ENCODE measurements around the gene EP400. TPM values are rescaled to one million over a fixed set of nuclear protein-coding genes. Genes with fewer than 3 reads are reported as not detected.
"Not testable (repeated sequence)": the region's sequence is repeated elsewhere in the genome, so short reads cannot be mapped to it uniquely, and the experiment has no call there.

EP400 gene
- total RNA-seq, 1 experiment from 2014 or later: 10.8 TPM

DNA sequence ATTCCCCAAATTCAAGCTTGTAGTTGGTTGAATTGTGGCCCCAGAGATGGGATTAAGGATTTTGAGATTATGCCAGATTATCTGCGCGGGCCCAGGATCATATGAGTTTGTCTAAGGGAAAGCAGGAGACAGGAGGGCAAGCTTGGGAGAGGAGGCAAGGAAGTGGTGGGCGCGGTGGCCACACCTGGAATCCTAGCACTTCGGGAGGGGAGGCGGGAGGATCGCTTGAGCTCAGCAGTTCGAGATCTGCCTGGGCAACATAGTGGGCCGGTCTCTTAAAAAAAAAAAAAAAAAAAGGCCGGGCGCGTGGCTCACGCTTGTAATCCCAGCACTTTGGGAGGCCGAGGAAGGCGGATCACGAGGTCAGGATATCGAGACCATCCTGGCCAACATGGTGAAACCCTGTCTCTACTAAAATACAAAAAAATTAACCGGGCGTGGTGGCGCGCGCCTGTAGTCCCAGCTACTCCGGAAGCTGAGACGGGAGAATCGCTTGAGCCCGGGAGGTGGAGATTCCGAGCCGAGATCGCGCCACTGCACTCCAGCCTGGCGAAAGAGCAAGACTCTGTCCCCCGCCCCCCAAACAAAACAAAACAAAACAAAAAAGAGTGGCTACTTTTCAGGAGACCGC is 21.5 kb upstream of the EP400 start:
- DNase-seq (ENCODE audit: low read depth): no peak

DNA sequence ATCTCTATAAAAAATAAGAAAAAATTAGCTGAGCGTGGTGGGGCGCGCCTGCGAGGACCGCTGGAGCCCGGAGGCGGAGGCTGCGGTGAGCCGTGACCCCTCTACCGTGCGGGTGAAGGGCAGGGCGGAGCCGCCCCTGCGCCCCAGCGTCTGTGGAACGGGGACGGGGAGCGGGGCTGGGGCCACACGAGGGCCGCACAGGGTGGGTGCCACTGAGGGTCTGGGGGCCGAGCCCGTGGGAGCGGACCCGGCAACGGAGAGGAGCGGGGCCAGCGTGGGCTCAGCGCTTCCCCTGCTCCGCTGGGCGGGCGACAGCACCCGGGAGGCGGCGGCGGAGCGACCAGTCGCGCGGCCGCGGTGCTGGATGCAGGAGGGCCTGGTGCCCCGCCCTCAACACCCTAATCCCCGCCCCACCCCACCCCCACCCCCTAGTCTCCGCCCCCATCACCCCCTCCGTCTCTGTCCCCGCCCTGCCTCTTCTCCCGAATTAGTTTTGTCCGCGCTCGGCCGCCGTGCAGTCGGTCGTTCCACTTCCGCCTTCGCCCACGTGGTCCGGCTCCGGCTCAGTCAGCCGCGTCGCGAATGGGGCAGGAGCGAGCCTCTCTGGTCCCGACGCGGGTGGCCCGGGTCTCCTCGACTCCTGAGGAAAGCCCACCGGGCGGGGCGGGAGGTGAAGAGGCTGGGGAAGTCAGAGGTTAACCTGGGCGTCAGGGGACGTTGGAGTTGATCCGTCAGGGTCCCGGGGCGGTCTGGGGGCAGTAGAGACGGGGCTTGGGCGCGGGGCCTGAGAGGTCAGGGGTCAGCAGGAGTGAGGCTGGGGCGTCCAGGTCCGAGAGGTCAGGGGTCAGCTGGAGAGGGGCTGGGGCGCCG is 20.8 kb upstream of the EP400 start, which contains the start of gene PUS1:
TSS of gene PUS1 (plus strand) at position 566 of the 870 bp plus-strand sequence. CDS start 447 bp downstream, outside the sequence.
- DNase-seq (ENCODE audit: low read depth): peak; percentile 86

DNA sequence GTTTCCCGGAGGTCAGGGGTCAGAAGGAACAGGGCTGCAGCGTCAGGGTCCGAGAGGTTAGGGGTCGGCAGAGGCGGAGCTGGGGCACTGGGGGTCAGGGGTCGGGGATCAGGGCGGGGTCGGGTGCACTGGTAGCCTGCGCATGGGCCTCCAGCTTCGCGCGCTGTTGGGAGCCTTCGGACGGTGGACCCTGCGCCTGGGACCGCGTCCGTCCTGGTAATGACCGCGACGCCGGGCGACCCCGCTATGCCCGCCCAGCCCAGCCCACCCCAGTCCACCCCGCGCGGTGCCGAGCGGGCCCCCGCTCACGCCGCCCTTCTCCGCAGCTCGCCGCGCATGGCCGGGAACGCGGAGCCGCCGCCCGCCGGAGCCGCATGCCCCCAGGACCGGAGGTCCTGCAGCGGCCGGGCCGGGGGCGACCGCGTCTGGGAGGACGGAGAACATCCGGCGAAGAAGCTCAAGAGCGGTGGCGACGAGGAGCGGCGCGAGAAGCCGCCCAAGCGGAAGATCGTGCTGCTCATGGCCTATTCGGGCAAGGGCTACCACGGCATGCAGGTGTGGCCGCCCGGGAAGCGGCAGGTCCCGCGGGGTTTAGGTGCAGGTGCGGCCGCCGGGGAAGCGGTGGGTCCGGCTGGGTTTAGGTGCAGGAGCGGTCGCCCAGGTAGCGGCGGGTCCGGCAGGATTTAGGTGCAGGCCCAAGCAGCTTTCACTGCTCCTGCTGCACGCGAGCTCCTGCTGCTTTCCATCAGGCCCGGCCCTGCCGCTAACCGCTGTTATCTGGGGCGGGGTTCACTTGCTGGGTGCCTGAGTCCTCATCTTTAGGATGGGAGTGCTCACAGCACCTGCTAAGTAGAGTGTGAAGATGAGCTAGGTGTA is 19.9 kb upstream of the EP400 start:
- DNase-seq (ENCODE audit: low read depth): no peak

DNA sequence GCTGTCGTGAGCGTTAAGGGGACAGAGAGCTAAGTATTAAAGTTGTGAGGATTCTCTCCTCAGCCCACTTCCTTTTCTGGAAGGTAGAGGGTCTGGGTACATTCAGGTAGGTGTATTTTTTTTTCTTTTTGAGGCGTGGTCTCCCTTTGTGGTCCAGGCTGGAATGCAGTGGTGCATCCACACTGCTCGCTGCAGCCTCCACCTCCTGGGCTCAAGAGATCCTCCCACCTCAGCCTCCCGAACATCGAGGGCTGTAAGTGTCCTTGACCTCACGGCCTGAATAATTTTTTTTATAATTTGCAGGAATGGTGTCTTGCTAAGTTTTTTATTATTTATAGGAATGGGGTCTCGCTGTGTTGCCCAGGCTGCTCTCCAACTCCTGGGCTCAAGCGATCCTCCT is 19.2 kb upstream of the EP400 start:
- no peak for DNase-seq (ENCODE audit: low read depth)

DNA sequence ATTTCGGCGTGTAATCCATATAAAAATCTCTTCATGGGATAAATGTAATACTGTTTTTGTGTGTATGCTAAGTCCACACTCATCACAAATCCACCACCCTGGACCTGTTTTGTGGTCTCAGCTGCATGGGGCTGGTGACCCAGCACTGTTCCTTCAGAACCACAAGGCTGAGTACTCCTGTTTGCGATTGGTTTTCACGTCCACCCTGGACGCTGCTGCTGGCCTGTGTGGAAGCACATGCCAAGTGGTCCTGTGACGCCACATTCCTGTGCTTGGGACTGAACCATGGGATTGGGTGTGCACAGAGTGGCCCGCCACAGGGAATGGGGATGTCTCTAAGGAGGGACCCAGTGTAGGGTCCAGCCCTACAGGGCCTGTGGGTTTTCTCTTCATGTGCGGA is 16.4 kb upstream of the EP400 start:
- DNase-seq (ENCODE audit: low read depth): no peak

DNA sequence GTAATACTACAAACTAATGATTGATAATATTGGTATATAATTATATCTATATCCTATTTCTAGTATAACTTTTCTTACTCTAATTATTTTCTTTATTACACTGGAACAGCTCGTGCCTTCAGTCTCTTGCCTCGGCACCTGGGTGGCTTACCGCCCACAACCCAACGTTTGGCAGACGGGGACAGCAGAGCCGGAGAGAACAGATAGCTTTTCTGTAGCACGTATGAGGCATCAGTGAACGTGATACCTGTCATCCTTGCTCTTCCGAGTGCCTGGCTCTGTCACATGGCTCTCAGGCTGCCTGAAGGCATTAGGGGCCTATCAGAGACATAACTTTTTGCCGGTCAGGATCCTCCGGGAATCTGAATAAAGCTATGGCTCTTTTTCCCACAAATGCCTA is 15.2 kb upstream of the EP400 start:
- DNase-seq (ENCODE audit: low read depth): no peak

DNA sequence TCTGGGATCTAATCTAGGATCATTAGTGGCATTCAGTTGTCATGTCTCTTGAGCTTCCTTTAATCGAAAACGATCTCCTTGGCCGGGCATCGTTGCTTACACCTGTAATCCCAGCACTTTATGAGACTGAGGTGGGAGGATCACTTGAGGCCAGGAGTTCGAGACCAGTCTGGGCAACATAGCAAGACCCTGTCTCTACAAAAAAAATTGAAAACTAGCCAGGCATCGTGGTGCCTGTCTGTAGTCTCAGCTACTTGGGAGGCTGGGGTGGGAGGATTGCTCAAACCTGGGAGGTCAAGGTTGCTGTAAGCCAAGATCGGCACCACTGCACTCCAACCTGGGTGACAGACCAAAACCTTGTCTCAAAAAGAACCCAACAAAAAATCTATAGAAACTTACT is 11.7 kb upstream of the EP400 start:
- no peak for DNase-seq (ENCODE audit: low read depth)

DNA sequence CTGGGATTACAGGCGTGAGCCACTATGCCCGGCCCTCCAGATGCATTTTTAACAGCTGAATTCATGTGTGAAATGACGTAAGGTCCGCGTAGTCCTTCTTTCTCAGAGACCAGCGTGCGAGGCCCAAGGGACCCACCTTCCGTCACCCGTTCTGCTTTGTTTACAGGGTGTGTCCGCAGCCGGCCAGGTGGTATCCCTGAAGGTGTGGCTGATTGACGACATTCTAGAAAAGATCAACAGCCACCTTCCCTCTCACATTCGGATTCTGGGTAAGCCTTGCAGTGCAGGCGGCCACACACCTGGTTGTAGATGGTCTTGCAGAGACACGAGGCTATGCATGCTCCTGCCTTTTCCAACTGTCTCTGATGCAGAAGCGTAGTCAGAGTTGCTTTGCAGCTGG is 10.7 kb upstream of the EP400 start:
- no peak for DNase-seq (ENCODE audit: low read depth)

DNA sequence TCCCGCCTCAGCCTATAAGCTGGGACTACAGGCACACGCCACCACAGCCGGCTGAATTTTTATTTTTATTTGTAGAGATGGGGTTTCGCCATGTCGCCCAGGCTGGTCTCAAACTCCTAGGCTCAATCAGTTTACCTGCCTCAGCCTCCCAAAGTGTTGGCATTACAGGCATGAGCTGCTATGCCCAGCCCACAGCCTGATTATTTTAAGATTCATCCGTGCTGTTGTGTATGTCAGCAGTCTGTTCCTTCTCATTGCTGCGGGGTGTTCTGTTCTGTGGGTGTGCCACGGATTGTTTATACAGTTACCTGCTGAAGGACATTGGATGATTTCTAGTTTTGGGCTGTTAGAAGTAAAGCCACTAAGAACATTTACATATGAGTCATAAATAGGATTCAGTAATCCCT is 9.6 kb upstream of the EP400 start:
- no peak for DNase-seq (ENCODE audit: low read depth)

DNA sequence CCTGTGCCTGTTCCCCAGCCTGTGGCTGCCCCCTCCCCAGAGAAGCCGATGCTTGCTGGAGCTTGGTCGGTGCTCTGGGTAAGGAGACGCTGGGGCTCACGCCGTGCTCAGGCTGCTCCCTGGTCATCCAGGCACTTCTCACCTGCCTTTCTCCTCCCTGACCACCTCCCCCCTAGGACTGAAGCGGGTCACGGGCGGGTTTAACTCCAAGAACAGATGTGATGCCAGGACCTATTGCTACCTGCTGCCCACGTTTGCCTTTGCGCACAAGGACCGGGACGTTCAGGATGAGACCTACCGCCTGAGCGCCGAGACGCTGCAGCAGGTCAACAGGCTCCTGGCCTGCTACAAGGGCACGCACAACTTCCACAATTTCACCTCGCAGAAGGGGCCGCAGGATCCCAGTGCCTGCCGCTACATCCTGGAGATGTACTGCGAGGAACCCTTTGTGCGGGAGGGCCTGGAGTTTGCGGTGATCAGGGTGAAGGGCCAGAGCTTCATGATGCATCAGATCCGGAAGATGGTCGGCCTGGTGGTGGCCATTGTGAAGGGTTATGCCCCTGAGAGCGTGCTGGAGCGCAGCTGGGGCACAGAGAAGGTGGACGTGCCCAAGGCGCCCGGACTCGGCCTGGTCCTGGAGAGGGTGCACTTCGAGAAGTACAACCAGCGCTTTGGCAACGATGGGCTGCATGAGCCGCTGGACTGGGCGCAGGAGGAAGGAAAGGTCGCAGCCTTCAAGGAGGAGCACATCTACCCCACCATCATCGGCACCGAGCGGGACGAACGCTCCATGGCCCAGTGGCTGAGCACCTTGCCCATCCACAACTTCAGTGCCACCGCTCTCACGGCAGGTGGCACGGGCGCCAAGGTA is 8.4 kb upstream of the EP400 start:
- no peak for DNase-seq (ENCODE audit: low read depth)

DNA sequence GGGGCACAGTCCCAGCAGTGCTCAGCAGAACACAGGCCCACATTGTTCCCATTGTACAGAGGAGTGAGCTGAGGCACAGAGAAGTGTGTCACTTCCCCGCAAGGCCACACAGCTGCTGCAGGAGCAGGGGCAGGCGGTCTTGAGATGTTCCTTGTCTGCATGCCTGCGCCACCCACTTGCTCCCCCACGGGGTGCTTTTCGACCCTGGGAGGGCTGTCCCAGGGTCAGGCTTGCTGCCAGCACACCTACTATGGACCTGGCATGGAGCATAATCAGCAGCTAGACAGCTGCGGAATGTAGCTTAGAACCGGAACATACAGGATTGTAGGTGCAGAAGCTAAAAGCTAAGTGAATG is 7.8 kb upstream of the EP400 start:
- no peak for DNase-seq (ENCODE audit: low read depth)

DNA sequence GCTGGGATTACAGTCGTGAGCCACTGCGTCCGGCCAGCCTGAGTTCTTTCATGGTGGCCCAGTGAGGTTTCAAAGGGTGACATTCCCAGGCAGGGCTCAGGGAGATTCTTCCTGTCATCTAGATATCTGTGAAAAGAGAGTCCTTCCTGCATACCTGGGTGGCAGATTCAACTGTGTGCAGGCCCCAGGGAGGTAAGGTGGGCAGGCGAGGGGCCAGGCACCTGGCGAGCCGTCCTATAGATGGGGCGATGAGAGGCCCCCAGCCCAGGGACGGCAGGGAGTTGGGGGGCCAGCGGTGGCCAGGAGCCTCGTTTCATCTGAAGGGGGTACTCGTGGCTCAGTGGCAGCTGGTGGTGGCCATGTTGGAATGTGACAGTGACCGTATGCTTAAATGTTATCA is 7.1 kb upstream of the EP400 start:
- DNase-seq (ENCODE audit: low read depth): no peak

DNA sequence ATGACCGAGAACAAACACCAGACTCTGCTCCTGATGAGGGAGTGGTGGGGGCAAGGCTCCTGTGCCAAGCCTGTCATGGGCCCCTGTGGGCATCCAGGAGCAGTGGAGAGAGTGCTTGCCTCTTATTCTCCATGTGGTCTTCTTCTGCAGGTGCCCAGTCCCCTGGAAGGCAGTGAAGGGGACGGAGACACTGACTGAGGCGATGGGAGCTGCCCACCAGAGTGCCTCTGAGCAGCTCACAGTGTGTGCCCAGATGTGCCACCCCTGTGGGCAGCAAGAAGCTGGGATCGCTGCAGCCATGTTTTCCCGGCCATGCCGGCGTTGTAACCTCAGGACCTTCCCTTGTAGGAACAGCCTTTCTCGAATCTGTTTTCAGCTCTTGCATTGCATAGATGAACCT is 6.4 kb upstream of the EP400 start:
- DNase-seq (ENCODE audit: low read depth): no peak

DNA sequence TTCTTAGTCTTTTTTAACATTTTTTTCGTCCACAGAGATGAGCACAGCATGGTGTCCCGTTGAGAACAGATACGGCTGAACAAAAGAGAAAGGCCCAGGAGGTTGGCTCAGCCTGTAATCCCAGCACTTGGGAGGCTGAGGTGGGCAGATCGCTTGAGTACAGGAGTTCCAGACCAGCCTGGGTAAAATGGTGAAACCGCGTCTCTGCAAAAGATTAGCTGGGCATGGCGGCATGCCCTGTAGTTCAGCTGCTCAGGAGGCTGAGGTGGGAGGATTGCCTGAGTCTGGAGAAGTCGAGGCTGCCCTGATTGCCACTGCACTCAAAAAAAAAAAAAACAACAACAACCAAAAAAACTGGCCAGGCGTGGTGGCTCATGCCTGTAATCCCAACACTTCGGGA is 5.9 kb upstream of the EP400 start:
- no peak for DNase-seq (ENCODE audit: low read depth)

DNA sequence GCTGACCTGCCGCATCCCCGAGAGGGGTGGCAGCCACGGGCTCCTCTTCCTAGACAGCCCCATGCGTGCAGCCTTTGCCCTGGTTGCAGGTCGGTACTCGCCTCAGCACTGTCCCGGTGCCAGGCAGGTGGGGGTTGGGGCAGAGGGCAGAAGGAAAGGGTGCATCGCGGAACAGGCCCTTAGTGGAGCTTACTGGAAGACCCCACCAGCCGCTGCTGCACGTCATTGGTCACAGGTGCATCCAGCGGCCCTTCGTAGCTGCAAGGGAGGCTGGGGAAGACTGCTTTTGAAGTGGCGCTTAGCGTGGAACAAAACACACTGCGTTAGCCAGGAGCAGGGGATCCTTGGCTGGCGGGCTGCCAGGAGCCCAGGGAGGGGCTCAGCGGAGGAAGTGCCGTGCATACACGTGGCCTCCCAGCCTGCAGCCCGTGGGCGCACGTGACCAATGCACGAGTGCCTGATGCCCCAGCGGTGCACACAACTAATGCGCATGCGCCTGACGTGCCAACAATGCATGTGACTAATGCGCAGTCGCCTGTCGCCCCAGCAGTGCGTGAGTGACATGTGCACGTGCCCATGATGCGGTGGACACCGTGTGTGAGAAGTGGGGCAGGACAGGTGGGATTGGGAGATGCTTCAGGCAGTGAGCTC is 5.0 kb upstream of the EP400 start:
- DNase-seq (ENCODE audit: low read depth): no peak

DNA sequence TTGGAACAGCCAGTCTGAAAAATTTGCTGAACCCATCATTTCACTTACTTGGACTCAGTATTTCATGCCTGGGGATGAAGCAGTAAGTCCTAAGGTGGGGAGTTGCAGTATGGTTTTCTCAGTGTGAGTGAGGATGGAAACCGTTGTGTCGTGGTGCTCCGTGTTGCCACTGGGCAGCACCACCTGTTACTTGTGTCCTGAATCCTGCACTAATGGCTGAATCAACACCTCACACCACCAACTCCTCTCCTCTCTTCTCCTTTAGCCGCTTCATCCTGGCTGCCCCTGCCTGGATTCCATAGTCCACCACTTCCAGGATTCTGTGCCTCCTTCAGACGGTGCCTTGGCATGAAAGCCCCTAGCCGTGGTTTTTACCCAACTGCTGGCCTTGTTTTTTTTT is 3.0 kb upstream of the EP400 start:
- no peak for DNase-seq (ENCODE audit: low read depth)

DNA sequence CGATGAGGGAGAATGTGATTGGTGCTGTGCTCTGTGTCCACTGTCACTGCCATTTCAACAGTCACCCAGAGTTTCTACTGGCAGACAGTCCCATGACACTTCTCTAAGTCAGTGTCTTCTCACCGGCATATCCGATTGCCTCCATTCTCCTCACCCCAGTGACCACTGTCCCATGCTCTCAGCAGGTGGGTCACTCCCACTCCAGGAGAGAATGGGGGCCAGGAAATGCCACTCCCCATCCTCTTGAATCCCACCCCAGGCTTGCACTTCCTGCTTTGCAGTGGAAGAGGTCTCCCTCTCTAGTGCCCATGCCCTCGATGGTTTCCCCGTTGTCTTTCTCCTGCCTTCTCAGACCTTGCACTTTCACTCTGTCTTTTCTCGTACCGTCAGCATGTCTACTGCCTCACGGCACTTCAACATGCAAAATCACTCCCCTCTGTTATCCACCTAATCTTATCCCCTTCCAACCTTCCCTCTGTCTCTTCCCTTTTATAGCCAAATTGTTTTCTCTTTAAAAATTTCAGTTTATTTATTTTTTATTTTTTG is 2.2 kb upstream of the EP400 start:
- no peak for DNase-seq (ENCODE audit: low read depth)

DNA sequence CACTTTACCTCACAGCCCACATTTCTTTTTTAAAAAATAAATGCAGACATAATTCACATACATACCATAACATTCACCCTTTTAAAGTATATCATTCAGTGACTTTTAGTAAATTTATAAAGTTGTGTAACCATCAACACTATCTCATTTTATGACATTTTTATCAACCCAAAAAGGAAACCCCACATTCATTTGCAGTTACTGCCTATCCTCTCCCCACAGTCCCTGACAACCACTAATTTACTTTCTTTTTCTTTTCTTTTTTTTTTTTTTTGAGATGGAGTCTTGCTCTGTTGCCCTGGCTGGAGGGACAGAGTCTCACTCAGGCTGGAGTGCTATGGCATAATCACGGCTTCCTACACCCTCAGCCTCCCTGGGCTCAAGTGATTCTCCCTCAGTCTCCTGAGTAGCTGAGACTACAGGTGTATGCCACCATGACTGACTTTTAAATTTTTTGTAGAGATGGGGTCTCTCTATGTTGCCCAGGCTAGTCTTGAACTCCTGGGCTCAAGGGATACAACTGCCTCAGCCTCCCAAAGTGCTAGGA is 1.5 kb upstream of the EP400 start:
- no peak for DNase-seq (ENCODE audit: low read depth)

DNA sequence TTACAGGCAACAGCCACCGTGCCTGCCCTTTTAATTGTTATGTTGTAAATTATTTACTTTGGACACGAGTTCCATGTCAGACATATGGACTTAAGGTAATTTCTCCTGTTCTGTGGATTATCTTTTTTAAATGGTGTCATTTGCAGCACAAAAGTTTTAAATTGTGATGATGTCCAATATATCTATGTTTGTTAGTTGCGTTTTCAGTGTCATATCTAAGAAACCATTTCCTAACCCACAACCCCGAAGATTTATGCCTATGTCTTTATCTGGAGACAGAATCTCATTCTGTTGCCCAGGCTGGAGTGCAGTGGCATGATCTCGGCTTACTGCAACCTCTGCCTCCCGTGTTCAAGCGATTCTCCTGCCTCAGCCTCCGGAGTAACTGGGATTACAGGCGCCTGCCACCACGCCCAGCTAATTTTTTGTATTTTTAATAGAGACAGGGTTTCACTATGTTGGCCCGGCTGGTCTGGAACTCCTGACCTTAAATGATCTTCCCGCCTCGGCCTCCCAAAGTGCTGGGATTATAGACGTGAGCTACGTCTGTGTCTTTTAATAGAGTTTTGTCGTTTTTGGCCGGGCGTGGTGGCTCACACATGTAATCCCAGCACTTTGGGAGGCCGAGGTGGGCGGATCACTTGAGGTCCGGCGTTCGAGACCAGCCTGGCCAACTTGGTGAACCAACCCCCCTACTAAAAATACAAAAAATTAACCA is 870 bp upstream of the EP400 start:
- DNase-seq (ENCODE audit: low read depth): not testable (repeated sequence)

All from HT1080 (cell line).